ENCODE measurements around the gene STRN.
A peak's percentile ranks its signal among the peaks of the same experiment; 100 is the strongest.

The STRN gene

DNA sequence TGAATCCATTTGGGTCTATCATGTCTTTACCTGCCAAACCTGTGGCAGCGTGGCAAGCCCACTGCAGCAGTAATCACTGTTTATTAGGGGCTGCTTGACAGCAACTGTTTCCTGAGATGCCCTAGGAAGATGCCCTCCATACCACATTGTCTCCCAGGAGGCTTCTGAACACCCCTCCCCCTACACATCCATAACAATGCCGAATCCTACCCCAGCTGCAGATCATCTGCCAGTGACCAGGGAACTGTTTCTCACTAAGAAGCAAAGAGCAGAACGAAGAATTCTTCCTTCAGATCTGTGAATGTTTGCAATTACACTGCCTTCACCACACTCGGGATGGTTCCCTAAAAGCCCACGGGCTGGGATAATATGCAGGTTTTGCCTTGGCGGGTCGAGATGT lies 142.1 kb downstream of the STRN start:
- no peak for DNase-seq (ENCODE audit: low spot score)
- TF ChIP-seq, protein P1, sequence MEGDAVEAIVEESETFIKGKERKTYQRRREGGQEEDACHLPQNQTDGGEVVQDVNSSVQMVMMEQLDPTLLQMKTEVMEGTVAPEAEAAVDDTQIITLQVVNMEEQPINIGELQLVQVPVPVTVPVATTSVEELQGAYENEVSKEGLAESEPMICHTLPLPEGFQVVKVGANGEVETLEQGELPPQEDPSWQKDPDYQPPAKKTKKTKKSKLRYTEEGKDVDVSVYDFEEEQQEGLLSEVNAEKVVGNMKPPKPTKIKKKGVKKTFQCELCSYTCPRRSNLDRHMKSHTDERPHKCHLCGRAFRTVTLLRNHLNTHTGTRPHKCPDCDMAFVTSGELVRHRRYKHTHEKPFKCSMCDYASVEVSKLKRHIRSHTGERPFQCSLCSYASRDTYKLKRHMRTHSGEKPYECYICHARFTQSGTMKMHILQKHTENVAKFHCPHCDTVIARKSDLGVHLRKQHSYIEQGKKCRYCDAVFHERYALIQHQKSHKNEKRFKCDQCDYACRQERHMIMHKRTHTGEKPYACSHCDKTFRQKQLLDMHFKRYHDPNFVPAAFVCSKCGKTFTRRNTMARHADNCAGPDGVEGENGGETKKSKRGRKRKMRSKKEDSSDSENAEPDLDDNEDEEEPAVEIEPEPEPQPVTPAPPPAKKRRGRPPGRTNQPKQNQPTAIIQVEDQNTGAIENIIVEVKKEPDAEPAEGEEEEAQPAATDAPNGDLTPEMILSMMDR (IDR thresholded peaks at IDR 0.05; ENCODE audit: extremely low read depth, insufficient read depth, missing control alignments) = no peak
- in situ Hi-C loops (cut with MboI; ENCODE audit: low pct_unique_long_range_greater_than_20kb, low sequenced_read_pairs, unreplicated experiment) = no loop called here

DNA sequence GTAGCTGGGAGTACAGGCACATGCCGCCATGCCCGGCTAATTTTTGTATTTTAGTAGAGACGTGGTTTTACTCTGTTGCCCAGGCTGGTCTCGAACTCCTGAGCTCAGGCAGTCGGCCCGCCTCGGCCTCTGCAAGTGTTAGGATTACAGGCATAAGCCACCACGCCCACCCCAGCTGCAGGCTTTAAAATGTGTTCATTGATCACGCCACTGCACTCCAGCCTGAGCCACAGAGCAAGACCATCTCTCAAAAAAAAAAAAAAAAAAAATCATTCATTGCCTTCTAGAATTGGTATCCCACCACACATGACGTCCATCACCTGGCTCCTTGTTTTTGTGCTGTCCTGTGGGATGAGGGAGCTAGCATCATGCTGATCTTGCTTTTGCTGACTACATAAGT lies 142.5 kb downstream of the STRN start:
- TF ChIP-seq, protein P1 (IDR thresholded peaks at IDR 0.05; ENCODE audit: extremely low read depth, insufficient read depth, missing control alignments) = no peak
- no peak for DNase-seq (ENCODE audit: low spot score)
- in situ Hi-C loops (cut with MboI; ENCODE audit: low pct_unique_long_range_greater_than_20kb, low sequenced_read_pairs, unreplicated experiment) = no loop called here

DNA sequence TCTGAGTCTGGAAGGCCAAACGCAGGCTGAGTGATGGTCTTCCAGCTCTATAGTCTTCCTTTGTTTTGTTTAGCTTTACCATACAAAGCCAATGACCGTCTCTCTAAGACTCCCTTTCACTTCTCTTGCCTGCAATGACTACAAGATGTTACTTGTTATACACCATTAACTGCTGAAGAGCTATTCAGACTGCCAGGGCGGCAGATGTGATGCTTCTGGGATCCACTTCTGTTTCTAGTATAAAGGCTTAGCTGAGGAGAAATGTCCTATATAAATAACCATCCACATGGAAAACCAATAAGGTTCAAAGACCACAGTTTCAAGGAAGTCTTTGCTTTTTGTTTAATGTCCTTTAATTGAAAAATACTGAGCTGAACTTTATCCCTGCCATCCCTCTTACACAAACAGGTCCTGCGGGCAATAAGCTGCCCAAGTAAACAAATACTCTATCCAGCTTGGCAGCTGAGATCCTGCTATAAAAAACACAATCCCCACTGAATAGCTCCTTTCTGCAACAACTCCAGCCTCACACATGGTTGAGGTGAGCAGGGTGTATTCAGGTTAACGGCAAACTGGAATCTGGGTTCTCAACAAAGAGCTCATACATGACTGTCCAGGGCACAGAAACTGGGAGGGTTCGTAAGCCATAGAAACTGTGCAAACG lies 145.3 kb downstream of the STRN start:
- DNase-seq (ENCODE audit: low spot score) = no peak
- in situ Hi-C loops (cut with MboI; ENCODE audit: low pct_unique_long_range_greater_than_20kb, low sequenced_read_pairs, unreplicated experiment) = no loop called here
- TF ChIP-seq, protein P1 (IDR thresholded peaks at IDR 0.05; ENCODE audit: extremely low read depth, insufficient read depth, missing control alignments) = no peak

DNA sequence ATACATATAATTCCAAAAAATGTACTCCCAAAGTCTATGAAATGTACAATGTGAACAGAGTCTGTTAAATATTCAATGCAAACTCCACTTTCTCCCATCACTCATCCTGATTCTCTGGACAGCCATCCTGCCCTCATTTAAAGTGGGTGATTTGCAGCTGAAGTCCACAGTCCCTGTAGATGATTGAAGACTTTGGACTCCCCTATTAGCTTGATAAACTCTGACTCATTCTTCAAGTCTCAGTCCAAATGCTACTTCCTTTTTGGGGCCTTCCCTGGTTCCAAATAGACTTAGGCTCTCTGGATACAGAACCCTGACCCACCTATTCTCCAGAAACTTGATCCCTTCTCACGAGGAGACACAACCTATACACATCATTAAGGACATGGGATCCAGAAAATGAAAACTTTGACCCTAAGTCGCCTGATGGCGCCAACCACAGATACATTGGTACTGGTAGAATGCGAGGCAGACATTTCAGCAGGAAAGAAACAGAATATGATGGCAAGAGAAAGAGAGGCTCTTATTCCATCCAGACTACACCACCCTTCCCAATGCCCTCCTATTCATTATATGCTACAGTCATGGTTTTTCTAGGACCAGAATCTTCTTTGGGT lies 147.1 kb downstream of the STRN start:
- TF ChIP-seq, protein P1 (IDR thresholded peaks at IDR 0.05; ENCODE audit: extremely low read depth, insufficient read depth, missing control alignments) = no peak
- in situ Hi-C loops (cut with MboI; ENCODE audit: low pct_unique_long_range_greater_than_20kb, low sequenced_read_pairs, unreplicated experiment) = no loop called here
- DNase-seq (ENCODE audit: low spot score) = no peak

DNA sequence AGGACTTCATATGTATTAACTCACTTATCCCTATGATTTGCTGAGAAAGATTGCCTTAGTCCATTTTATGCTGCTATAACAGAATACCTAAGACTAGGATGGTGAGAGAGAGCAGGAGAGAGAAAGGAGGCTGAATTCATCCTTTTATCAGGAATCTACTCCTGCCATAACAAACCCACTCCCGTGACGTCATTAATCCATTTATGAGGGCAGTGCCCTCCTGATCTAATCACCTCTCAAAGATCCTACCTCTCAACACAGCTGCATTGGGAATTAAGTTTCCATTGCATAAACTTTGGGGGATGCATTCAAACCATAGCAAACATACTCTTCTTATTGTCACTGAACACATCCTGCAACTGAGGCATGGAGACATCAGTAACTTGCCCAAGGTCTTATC lies 147.8 kb downstream of the STRN start:
- no peak for DNase-seq (ENCODE audit: low spot score)
- in situ Hi-C loops (cut with MboI; ENCODE audit: low pct_unique_long_range_greater_than_20kb, low sequenced_read_pairs, unreplicated experiment) = no loop called here
- TF ChIP-seq, protein P1 (IDR thresholded peaks at IDR 0.05; ENCODE audit: extremely low read depth, insufficient read depth, missing control alignments) = no peak

DNA sequence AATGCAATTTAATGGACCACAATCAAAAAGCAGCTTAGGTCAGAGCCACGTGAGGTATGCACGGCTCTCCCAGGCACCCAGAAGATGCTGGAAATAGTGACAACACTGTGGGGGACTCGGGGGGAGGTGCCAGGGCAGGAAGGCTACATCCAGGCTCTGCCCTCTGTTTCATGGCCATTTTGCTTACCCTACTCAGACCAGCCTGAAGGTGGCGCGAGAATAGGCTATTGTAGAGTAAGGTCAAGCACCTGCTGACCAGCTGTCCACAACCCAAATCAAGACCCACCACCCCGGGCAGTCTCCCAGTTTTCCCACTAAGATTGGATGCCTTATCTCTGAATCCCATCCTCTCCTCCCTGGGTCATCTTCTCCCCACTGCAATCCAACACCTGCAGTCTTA lies 154.1 kb downstream of the STRN start:
- TF ChIP-seq, protein P1 (IDR thresholded peaks at IDR 0.05; ENCODE audit: extremely low read depth, insufficient read depth, missing control alignments) = peak; percentile 43
- no peak for DNase-seq (ENCODE audit: low spot score)
- in situ Hi-C loops (cut with MboI; ENCODE audit: low pct_unique_long_range_greater_than_20kb, low sequenced_read_pairs, unreplicated experiment) = no loop called here
